ENCODE measurements around the gene ITPR1.

ITPR1 gene

GRCh38 chr3:4517093-4517492 lies 23.9 kb downstream of the ITPR1 start:
- DNase-seq (ENCODE audit: insufficient read length, low spot score) (no peak), FAIRE-seq (no peak)
- TF ChIP-seq CTCF (IDR thresholded peaks at IDR 0.05; ENCODE audit: insufficient read depth, missing control alignments): no peak

GRCh38 chr3:4517643-4518311 lies 24.6 kb downstream of the ITPR1 start:
- no peak for TF ChIP-seq CTCF (IDR thresholded peaks at IDR 0.05; ENCODE audit: insufficient read depth, missing control alignments)
- FAIRE-seq (no peak), DNase-seq (ENCODE audit: insufficient read length, low spot score) (no peak)

- FAIRE-seq (no peak), DNase-seq (ENCODE audit: insufficient read length, low spot score) (no peak)
Measured at GRCh38 chr3:4520033-4520816, 27.1 kb downstream of the ITPR1 start.

GRCh38 chr3:4522947-4523346 lies 29.8 kb downstream of the ITPR1 start:
- TF ChIP-seq CTCF (IDR thresholded peaks at IDR 0.05; ENCODE audit: insufficient read depth, missing control alignments): no peak
- no peak for DNase-seq (ENCODE audit: insufficient read length, low spot score)
- no peak for FAIRE-seq

More at GRCh38 chr3:4520033-4520816, 27.1 kb downstream of the ITPR1 start:
- no peak for TF ChIP-seq CTCF (IDR thresholded peaks at IDR 0.05; ENCODE audit: insufficient read depth, missing control alignments)

- FAIRE-seq (peak; percentile 74), DNase-seq (ENCODE audit: insufficient read length, low spot score) (no peak)
- no peak for TF ChIP-seq CTCF (IDR thresholded peaks at IDR 0.05; ENCODE audit: insufficient read depth, missing control alignments)
Measured at GRCh38 chr3:4523710-4524698, 30.9 kb downstream of the ITPR1 start.

GRCh38 chr3:4525560-4526223 lies 32.5 kb downstream of the ITPR1 start:
- DNase-seq (ENCODE audit: insufficient read length, low spot score): no peak
- no peak for TF ChIP-seq CTCF (IDR thresholded peaks at IDR 0.05; ENCODE audit: insufficient read depth, missing control alignments)
- no peak for FAIRE-seq

Measured in D721Med (cell line).